IPS DF 6.9 (cell line): ENCODE measurements around the gene VMO1.

Experiments
- DNase-seq: peaks from one replicate; pipeline ENCODE4 v3.0.0-alpha.2; 2013; ENCODE audit warnings: low read depth, low spot score
- H3K27ac ChIP-seq: one replicate; pipeline ENCODE4 v1.5.1; 2013; ENCODE audit warnings: low read length, control low read depth
- H3K27me3 ChIP-seq: 2 replicates; pipeline ENCODE4 v1.6.1; 2013; ENCODE audit warnings: mild to moderate bottlenecking, low read length; ENCODE audit not compliant: control insufficient read depth, insufficient read depth
- H3K36me3 ChIP-seq: 2 replicates; pipeline ENCODE4 v1.6.1; 2013; ENCODE audit warnings: low read length; ENCODE audit not compliant: control insufficient read depth, insufficient read depth
- H3K4me1 ChIP-seq: 2 replicates; pipeline ENCODE4 v1.6.1; 2013; ENCODE audit warnings: low read length; ENCODE audit not compliant: control insufficient read depth, insufficient read depth
- H3K4me3 ChIP-seq: 2 replicates; pipeline ENCODE4 v1.5.1; 2013; ENCODE audit warnings: mild to moderate bottlenecking, low read length
- H3K9me3 ChIP-seq: 2 replicates; pipeline ENCODE4 v1.6.1; 2013; ENCODE audit warnings: low read length, inconsistent platforms; ENCODE audit not compliant: control insufficient read depth, insufficient read depth
- WGBS: extraction: QIAGEN DNeasy Blood & Tissue Kit; methylation state at CpG from one replicate; pipeline ENCODE4 v1.1.7; 2013; ENCODE audit warnings: mixed read lengths, missing lambda C conversion rate; ENCODE audit not compliant: insufficient read length, insufficient coverage; 5-methylcytosine and 5-hydroxymethylcytosine counted together

The VMO1 gene

DNA sequence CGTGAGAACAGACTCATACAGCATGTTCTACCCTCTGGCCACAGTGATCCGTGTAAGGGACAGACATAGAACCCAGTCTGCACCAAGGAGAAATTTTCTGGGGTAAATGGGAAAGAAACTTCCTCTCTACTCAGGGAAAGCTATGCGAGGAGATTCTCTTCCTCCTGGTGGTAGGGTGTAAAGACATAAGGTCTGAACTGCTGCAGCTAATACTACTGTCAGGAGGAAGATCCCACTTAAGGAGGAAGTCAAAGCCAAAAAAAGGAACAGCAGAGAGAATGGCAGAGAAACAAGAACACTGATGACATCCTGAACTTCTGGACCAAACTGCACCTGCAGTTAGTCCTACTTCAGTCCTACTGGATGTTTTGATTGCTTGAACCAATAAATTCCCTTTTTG, 21.6 kb downstream of the VMO1 start:
- no peaks in the 10 kb centered on the region for H3K36me3 ChIP-seq
- no CpG with 5 or more reads among the region's 3 CpGs for WGBS
- H3K27me3 ChIP-seq = no peaks in the 10 kb centered on the region
- no peak overlapping the region for H3K4me3 ChIP-seq
- H3K4me1 ChIP-seq = no peaks in the 10 kb centered on the region
- no peak for DNase-seq
- no peaks in the 10 kb centered on the region for H3K9me3 ChIP-seq
- H3K27ac ChIP-seq = no peak overlapping the region

DNA sequence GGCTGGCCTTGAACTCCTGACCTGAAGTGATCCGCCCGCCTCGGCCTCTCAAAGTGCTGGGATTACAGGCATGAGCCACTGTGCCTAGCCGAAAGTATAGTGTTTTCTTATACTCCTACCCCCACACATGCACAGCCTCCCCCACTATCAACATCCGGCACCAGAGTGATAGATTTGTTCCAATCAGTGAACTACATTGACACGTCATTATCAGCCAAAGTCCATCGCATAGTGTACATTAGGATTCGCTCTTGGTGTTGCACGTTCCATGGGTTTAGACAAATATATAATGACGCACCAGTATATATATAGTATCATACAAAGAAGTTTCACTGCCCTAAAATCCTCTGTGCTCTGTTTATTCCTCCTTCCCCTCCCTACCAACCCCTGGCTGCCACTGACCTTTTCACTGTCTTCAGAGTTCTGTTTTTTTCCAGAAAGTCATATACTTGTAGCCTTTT, 26.4 kb downstream of the VMO1 start:
- Histone ChIP-seq H3K9me3 (no peaks in the 10 kb centered on the region), H3K4me1 (no peaks in the 10 kb centered on the region), H3K4me3 (no peak overlapping the region), H3K27ac (no peak overlapping the region), H3K36me3 (no peaks in the 10 kb centered on the region), H3K27me3 (no peaks in the 10 kb centered on the region)
- no CpG with 5 or more reads among the region's 10 CpGs for whole genome bisulfite sequencing
- DNase-seq = no peak

DNA sequence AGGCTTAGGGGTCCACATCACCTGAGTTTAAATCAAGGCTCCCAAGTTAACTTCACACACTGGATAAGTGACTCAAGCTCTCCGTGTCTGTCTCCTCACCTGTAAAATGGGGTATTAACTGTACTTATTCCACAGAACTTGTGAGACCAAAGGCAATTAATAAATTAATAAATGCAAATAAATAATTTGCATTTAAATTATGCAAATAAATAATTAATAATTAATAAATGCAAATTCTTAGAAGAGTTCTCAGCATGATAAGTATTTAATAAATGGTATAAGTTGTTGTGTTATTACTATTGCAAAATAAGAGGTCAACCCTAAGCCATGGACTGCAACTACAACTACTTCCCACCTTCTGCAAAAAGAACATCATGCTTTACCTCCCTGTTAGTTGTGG, 32.8 kb downstream of the VMO1 start:
- DNase-seq = no peak

DNA sequence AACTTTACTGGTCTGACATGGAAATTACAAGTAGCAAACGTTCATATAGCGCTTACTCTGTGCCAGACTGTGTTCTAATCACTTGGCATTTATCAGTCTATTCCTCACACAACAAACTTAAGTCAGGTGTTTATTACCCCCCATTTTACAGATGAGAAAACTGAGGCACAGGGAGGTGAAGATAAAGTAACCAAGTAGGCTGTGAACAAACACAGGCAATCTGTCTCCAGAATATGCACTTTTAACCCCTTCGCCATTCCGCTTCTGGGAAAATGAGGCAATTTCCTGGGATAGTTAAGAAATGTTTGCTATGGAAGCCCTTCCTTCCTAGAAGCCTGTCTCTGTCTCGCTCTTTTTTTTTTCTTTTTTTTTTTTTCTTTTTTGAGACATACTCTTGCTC, 34.2 kb downstream of the VMO1 start:
- H3K36me3 ChIP-seq = no peaks in the 10 kb centered on the region
- no peaks in the 10 kb centered on the region for H3K4me1 ChIP-seq
- H3K9me3 ChIP-seq = no peaks in the 10 kb centered on the region
- no peak for DNase-seq
- no peaks in the 10 kb centered on the region for H3K27me3 ChIP-seq
- WGBS = no CpG with 5 or more reads among the region's 5 CpGs
- no peak overlapping the region for H3K4me3 ChIP-seq
- H3K27ac ChIP-seq = no peak overlapping the region

More for the DNA sequence above, 32.8 kb downstream of the VMO1 start:
- Histone ChIP-seq H3K4me3 (no peak overlapping the region), H3K27me3 (no peaks in the 10 kb centered on the region), H3K9me3 (no peaks in the 10 kb centered on the region), H3K27ac (no peak overlapping the region), H3K36me3 (no peaks in the 10 kb centered on the region), H3K4me1 (no peaks in the 10 kb centered on the region)
- no CpG with 5 or more reads among the region's 1 CpG for WGBS

DNA sequence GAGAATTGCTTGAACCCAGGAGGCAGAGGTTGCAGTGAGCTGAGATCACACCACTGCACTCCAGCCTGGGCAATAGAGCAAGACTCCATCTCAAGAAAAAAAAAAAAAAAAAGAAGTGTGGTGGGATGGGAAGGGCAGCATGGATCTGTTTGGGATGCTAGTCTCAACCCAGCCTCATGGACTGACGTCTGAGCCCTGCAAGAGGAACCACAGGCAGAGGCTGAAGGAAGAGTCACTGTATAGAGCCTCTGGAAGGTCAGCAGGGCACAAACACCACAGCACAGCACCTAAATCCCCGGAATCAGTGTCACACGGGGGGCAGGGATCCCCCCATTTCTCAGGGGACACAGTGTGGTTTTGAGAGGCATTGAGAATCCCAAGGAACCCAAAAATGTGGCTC, 35.6 kb downstream of the VMO1 start:
- no CpG with 5 or more reads among the region's 3 CpGs for WGBS
- Histone ChIP-seq H3K9me3 (no peaks in the 10 kb centered on the region), H3K27ac (no peak overlapping the region), H3K4me3 (no peak overlapping the region), H3K36me3 (no peaks in the 10 kb centered on the region), H3K4me1 (no peaks in the 10 kb centered on the region), H3K27me3 (no peaks in the 10 kb centered on the region)
- DNase-seq = no peak

DNA sequence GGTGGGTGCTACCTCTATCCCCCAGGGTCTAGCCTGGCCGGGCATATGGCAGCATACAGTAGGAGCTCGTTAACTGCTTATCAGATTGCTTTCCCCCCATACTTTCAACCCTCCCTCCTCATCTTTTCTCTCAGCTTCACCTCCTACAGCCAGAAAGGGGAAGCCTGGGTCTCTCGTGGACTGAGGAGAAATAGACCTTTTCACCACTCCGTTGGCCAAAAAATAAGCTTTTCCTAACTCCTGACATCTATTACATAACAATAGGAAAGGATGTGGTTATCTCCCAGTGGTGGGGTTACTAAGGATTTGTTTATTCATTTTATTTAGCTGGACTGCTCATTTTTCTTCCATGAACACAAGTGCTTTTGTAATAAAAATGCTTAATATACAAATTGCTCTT, 37.5 kb downstream of the VMO1 start:
- Histone ChIP-seq H3K36me3 (no peaks in the 10 kb centered on the region), H3K27me3 (no peaks in the 10 kb centered on the region), H3K9me3 (no peaks in the 10 kb centered on the region), H3K4me3 (no peak overlapping the region), H3K4me1 (no peaks in the 10 kb centered on the region), H3K27ac (no peak overlapping the region)
- DNase-seq = no peak
- no CpG with 5 or more reads among the region's 4 CpGs for WGBS

DNA sequence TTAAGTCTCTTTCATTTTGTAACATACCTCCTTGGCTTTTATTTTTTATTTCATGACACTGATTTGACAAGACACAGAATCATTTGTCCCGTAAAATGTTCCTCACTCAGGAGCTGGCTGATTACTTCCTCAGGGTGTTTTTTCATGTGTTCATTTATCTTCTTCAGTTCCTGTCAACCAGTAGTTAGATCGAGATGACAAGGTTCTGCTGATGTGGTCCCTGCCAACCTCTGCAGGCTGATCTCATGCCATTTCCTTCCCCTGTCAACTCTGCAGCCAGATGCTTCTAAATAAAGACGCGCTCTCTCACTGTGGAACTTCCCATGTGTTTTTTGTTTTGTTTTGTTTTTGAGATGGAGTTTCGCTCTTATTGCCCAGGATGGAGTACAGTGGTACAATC, 38.3 kb downstream of the VMO1 start:
- H3K4me3 ChIP-seq = no peak overlapping the region
- H3K36me3 ChIP-seq = no peaks in the 10 kb centered on the region
- no peak for DNase-seq
- H3K9me3 ChIP-seq = no peaks in the 10 kb centered on the region
- no peak overlapping the region for H3K27ac ChIP-seq
- no CpG with 5 or more reads among the region's 5 CpGs for WGBS
- H3K4me1 ChIP-seq = no peaks in the 10 kb centered on the region
- H3K27me3 ChIP-seq = no peaks in the 10 kb centered on the region

DNA sequence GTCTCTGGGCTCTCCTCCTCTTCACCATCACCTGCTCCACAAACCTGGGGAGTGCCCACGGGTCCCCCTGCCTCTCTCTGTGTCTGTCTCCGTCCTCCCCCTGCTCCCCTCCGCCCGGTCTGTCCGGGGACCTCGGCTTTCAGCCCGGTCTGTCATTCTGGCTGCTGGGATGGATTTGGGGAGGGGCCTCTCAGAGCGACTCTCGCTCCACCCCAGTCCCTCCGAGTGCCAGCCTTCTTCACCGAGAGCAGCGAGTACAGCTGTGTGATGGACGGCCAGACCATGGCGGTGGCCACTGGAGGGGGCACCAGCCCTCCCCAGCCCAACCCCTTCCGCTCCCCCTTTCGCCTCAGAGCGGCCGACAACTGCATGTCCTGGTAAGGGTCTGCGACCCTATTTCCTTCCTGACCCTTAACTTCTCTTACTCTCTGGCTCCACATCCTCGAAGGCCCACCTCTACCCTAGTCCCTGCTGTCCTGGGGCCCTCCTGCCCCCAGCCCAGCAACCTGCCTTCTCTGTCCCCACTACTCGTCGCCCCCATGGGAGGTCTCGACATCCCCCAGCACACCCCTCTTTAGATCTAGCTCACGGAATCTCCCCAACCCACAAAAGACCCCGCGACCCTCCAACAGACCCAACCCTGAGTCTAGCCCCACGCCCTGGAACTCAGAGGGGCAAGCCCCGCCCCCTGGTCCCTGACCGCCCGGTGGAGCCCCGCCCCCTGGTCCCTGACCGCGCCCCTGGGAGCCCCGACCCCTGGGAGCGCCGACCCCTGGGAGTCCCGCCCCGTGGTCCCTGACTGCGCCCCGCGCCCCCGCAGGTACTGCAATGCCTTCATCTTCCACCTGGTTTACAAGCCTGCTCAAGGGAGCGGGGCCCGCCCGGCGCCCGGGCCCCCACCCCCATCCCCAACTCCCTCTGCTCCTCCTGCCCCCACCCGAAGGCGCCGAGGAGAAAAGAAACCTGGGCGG, 40.9 kb downstream of the VMO1 start:
- Histone ChIP-seq H3K27ac (no peak overlapping the region), H3K9me3 (no peaks in the 10 kb centered on the region), H3K4me3 (peak overlapping the region; percentile 51; the same call in 1 of the 2 replicates), H3K36me3 (no peaks in the 10 kb centered on the region), H3K27me3 (peaks cover 10% of the 10 kb centered on the region), H3K4me1 (no peaks in the 10 kb centered on the region)
- peak; percentile 67 for DNase-seq
- no CpG with 5 or more reads among the region's 51 CpGs for WGBS

DNA sequence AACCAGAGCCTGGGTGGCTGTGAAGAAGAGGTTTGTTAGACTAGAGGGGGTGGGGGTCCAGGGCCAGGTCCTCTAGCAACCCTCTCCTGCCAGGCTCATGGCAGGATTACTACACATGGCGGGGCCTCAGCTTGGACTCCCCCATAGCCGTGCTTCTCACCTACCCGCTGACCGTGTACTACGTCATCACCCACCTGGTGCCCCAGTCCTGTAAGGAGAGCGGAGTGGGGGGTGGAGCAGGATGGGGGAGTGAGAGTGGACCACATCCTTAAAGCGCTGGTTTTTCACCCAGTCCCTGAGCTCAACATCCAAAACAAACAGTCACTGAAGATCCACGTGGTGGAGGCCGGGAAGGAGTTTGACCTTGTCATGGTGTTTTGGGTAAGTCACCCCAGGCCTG, 42.3 kb downstream of the VMO1 start:
- H3K27ac ChIP-seq = no peak overlapping the region
- H3K9me3 ChIP-seq = no peaks in the 10 kb centered on the region
- no CpG with 5 or more reads among the region's 9 CpGs for WGBS
- H3K4me1 ChIP-seq = no peaks in the 10 kb centered on the region
- no peak overlapping the region for H3K4me3 ChIP-seq
- DNase-seq = no peak
- H3K27me3 ChIP-seq = peaks cover 23% of the 10 kb centered on the region
- H3K36me3 ChIP-seq = no peaks in the 10 kb centered on the region

DNA sequence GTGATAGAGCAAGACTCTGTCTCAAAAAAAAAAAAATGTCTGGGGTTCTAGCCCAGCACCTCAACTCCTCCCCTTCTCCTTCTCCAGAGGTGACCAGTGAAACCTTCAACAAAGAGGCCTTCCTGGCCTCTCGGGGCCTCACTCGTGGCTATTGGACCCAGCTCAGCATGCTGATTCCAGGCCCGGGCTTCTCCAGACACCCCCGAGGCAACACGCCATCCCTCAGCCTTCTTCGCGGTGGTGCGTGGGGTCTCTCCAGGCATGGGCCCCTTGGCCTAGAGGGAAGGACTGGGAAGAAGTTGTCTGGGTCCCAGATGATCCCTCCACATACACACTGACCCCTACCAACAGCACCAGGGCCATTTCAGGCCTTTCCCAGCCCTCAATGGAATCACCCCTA, 42.9 kb downstream of the VMO1 start:
- Histone ChIP-seq H3K27me3 (peaks cover 30% of the 10 kb centered on the region), H3K27ac (no peak overlapping the region), H3K9me3 (no peaks in the 10 kb centered on the region), H3K4me3 (no peak overlapping the region), H3K4me1 (no peaks in the 10 kb centered on the region), H3K36me3 (no peaks in the 10 kb centered on the region)
- WGBS = no CpG with 5 or more reads among the region's 8 CpGs
- DNase-seq = no peak

DNA sequence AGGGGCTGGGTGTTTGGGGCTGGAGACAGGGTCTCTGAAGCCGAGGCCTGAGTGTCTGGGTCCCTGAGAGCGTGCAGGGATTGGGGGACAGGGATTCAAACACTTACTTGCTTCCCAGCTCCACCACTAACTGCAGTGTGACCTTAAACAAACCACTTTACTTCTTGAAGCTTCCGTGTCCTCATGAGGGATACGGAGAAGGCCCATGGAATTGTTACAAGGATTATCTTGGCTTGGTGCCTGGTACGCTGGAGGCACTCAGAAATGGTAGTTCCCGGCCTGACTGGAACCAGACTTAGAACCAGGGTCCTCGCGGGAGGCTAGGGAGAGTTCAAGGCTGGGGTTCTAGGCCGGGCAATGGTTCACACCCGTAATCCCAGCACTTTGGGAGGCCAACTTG, 43.5 kb downstream of the VMO1 start:
- Histone ChIP-seq H3K27ac (no peak overlapping the region), H3K36me3 (no peaks in the 10 kb centered on the region), H3K4me1 (no peaks in the 10 kb centered on the region), H3K27me3 (peaks cover 32% of the 10 kb centered on the region), H3K9me3 (no peaks in the 10 kb centered on the region), H3K4me3 (no peak overlapping the region)
- no peak for DNase-seq
- WGBS = no CpG with 5 or more reads among the region's 10 CpGs
